Upper lobe of left lung (tissue), 6 donors: ENCODE measurements around the gene CIITA. TPM values are rescaled to one million over a fixed set of nuclear protein-coding genes. Genes with fewer than 3 reads are reported as not detected.
"Not testable (repeated sequence)": the region's sequence is repeated elsewhere in the genome, so short reads cannot be mapped to it uniquely, and the experiment has no call there.

Experiments used
- ATAC-seq, 2 donors: fragments of 200-7000 bp; cut with Tn5 transposase; one replicate each; pipeline ENCODE4 v1.9.1; 2022; ENCODE audit warnings: mild to moderate bottlenecking in 2 of 2, moderate library complexity in 2 of 2; ENCODE audit not compliant: low FRiP score in 2 of 2
- DNase-seq, 2 donors: peaks; one replicate each; pipeline ENCODE4 v3.0.0-alpha.2; 2019 to 2020
- H3K27ac ChIP-seq, 4 donors: fragments of 200-600 bp; sonication (generic); one replicate each; pipeline ENCODE4 v1.5.1; 2016 to 2019
- H3K27me3 ChIP-seq, 4 donors: fragments of 200-600 bp; sonication (generic); one replicate each; pipeline ENCODE4 v1.5.1; 2017 to 2019
- H3K36me3 ChIP-seq, 4 donors: fragments of 200-600 bp; sonication (generic); one replicate each; pipeline ENCODE4 v1.5.1; 2016 to 2019
- H3K4me1 ChIP-seq, 4 donors: fragments of 200-600 bp; sonication (generic); one replicate each; pipeline ENCODE4 v1.5.1; 2018 to 2019
- H3K4me3 ChIP-seq, 4 donors: fragments of 200-600 bp; sonication (generic); one replicate each; pipeline ENCODE4 v1.5.1; 2017 to 2019; ENCODE audit warnings: mild to moderate bottlenecking in 2 of 4, moderate library complexity in 1 of 4
- H3K9me3 ChIP-seq, 4 donors: fragments of 200-600 bp; sonication (generic); one replicate each; pipeline ENCODE4 v1.5.1; 2018 to 2019
- EP300 ChIP-seq, 4 donors: sonication (generic); formaldehyde crosslinking; IDR thresholded peaks; one replicate each; pipeline ENCODE4 v1.5.1; 2017; ENCODE audit warnings: antibody characterized with exemption in 4 of 4, control low read depth in 2 of 4
- POLR2A ChIP-seq, 4 donors: fragments of 450-650 bp; IDR thresholded peaks; one replicate each; pipeline ENCODE4 v1.5.1; 2016 to 2017; ENCODE audit warnings: antibody characterized with exemption in 4 of 4, mild to moderate bottlenecking in 2 of 4
- POLR2AphosphoS5 ChIP-seq, 2 donors: sonication (generic); formaldehyde crosslinking; IDR thresholded peaks; one replicate each; pipeline ENCODE4 v1.5.1; 2017; ENCODE audit warnings: antibody characterized with exemption in 2 of 2
- WGBS, 2 donors: methylation state at CpG; one replicate each; pipeline ENCODE4 v1.1.5; 2017 to 2018; 5-methylcytosine and 5-hydroxymethylcytosine counted together
- total RNA-seq, 6 donors: library from RNA; depleted of rRNA in 4 of 6; stranded (reverse); fragments of >200 nt in 4 of 6; gene quantifications; one replicate each; pipeline versions ENCODE4 v1.1.0 to v1.2.1, GENCODE V29; 2016 to 2021
- TF ChIP-seq, protein P1 (sequence below), 6 experiments: fragments of 450-650 bp in 4 of 6; fragments of 200-600 bp in 2 of 6; sonication (generic) in 2 of 6; IDR thresholded peaks; one replicate each; pipeline ENCODE4 v1.5.1; 2016 to 2019; ENCODE audit warnings: antibody characterized with exemption in 6 of 6
- donor health status: DM: no; HTN: no; CAD: no; lungs with moderate emphysema.
- donor health status: DM: no; HTN: yes; CAD: no; lungs with severe emphysema.

Gene CIITA, protein sequence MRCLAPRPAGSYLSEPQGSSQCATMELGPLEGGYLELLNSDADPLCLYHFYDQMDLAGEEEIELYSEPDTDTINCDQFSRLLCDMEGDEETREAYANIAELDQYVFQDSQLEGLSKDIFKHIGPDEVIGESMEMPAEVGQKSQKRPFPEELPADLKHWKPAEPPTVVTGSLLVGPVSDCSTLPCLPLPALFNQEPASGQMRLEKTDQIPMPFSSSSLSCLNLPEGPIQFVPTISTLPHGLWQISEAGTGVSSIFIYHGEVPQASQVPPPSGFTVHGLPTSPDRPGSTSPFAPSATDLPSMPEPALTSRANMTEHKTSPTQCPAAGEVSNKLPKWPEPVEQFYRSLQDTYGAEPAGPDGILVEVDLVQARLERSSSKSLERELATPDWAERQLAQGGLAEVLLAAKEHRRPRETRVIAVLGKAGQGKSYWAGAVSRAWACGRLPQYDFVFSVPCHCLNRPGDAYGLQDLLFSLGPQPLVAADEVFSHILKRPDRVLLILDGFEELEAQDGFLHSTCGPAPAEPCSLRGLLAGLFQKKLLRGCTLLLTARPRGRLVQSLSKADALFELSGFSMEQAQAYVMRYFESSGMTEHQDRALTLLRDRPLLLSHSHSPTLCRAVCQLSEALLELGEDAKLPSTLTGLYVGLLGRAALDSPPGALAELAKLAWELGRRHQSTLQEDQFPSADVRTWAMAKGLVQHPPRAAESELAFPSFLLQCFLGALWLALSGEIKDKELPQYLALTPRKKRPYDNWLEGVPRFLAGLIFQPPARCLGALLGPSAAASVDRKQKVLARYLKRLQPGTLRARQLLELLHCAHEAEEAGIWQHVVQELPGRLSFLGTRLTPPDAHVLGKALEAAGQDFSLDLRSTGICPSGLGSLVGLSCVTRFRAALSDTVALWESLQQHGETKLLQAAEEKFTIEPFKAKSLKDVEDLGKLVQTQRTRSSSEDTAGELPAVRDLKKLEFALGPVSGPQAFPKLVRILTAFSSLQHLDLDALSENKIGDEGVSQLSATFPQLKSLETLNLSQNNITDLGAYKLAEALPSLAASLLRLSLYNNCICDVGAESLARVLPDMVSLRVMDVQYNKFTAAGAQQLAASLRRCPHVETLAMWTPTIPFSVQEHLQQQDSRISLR
- total RNA-seq, result 100 to 1,000 TPM in 2 of 6 donors, 10 to 100 TPM in 4; 27.2 to 145 (median 83.2) TPM

DNA sequence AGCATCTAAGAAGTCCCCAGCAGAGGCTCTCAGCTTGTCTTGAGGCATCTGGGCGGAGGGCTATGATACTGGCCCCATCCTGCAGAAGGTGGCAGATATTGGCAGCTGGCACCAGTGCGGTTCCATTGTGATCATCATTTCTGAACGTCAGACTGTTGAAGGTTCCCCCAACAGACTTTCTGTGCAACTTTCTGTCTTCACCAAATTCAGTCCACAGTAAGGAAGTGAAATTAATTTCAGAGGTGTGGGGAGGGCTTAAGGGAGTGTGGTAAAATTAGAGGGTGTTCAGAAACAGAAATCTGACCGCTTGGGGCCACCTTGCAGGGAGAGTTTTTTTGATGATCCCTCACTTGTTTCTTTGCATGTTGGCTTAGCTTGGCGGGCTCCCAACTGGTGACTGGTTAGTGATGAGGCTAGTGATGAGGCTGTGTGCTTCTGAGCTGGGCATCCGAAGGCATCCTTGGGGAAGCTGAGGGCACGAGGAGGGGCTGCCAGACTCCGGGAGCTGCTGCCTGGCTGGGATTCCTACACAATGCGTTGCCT is at the start of gene CIITA:
Gene CIITA (plus strand): TSS at position 404 of the 543 bp plus-strand sequence. CDS start 129 bp downstream, at position 533.
- Histone ChIP-seq H3K36me3 (no peaks in the 10 kb centered on the region), H3K27ac (peak within 1 kb of the TSS; percentile 5 to 86 (median 70)), H3K9me3 (no peaks in the 10 kb centered on the region), H3K4me1 (peaks cover 35 to 47% (median 42%) of the 10 kb centered on the region in 4 donors), H3K27me3 (no peaks in the 10 kb centered on the region), H3K4me3 (peak within 1 kb of the TSS in 3 of 4 donors; percentile 21 to 80 (median 60))
- DNase-seq (peak in 1 of 2 donors; percentile 88), ATAC-seq (peak; percentile 56 to 69)
- TF ChIP-seq, protein P1, sequence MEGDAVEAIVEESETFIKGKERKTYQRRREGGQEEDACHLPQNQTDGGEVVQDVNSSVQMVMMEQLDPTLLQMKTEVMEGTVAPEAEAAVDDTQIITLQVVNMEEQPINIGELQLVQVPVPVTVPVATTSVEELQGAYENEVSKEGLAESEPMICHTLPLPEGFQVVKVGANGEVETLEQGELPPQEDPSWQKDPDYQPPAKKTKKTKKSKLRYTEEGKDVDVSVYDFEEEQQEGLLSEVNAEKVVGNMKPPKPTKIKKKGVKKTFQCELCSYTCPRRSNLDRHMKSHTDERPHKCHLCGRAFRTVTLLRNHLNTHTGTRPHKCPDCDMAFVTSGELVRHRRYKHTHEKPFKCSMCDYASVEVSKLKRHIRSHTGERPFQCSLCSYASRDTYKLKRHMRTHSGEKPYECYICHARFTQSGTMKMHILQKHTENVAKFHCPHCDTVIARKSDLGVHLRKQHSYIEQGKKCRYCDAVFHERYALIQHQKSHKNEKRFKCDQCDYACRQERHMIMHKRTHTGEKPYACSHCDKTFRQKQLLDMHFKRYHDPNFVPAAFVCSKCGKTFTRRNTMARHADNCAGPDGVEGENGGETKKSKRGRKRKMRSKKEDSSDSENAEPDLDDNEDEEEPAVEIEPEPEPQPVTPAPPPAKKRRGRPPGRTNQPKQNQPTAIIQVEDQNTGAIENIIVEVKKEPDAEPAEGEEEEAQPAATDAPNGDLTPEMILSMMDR (IDR thresholded peaks at IDR 0.05), result peak in 1 of 6 experiments; percentile 6
- TF ChIP-seq POLR2AphosphoS5 (IDR thresholded peaks at IDR 0.05) (peak; percentile 10 to 21), EP300 (IDR thresholded peaks at IDR 0.05) (no peak), POLR2A (IDR thresholded peaks at IDR 0.05) (peak in 2 of 4 donors; percentile 25 to 70)
- WGBS, 2 donors, result 47 to 60% methylated on average over 9 of the region's 9 CpGs

DNA sequence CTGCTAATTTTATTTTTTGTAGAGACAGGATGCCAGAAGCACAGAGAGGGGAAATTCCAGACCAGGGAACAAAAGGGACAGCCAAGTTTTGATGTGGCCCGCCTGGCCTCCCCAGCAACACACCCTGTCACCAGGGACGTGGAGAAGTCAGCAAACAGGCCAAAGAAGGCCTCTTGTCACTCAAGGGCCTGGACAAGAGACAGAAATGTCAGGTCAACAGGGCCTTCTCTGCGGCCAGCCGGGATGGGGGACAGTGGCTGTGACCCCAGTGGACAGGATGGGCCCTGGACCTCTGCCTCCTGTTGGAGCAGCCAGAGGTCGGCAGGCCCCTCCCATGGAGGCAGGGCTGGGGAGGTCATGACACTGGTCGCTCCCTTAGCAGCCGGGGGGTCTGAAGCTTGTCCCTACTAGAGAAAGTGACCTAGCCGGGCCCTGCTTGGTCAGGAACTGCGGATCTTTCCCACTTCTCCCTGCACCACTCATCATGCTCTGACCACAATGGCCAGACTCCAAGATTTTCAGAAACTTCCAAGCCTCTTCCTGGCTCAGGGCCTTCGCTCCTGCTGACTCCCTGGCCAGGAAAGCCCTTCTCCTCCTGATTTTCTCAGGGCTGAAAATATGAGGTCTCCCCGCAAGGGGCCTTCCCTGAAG is 49.2 kb upstream of the CIITA start:
- H3K4me3 ChIP-seq, result no peak overlapping the region
- H3K27ac ChIP-seq, result peak overlapping the region; percentile 89 to 93 (median 90)
- no peaks in the 10 kb centered on the region for H3K27me3 ChIP-seq
- peak; percentile 65 to 75 for TF ChIP-seq POLR2AphosphoS5 (IDR thresholded peaks at IDR 0.05)
- TF ChIP-seq POLR2A (IDR thresholded peaks at IDR 0.05), result no peak
- TF ChIP-seq, protein P1 (IDR thresholded peaks at IDR 0.05), result no peak
- peak in 2 of 4 donors; percentile 0 to 78 for TF ChIP-seq EP300 (IDR thresholded peaks at IDR 0.05)
- peaks cover 42 to 51% (median 49%) of the 10 kb centered on the region in 4 donors for H3K4me1 ChIP-seq
- no peaks in the 10 kb centered on the region for H3K36me3 ChIP-seq
- ATAC-seq (peak; percentile 70 to 79), DNase-seq (peak; percentile 81 to 82)
- H3K9me3 ChIP-seq, result no peaks in the 10 kb centered on the region
- 15 to 26% methylated on average over 6 to 11 of the region's 11 CpGs for WGBS, 2 donors

DNA sequence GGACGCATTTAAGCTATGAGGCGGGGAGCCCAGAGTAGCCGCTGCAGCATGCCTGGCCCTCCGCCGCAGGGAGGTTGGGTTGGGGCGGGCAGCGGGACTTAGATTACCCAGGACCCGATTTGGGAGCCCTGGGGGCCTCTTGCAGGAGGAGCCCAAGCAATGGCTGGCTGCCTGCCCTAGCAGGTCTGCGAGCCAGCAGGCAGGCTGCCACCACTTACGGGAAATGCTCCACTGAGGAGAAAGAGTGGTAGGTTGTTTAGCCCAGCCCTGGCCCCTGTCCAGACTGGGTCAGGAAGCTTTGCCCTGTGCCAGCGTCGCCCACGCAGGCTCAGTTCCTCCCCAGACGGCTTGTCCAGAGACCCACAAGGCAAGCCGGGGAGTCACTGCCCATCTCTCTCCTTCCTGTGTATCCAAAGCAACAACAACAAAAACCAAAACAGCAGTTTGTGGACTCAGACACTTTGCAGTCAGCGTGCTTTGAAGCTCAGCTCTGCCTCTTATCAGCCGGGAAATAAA is 48.1 kb upstream of the CIITA start:
- 9 to 19% methylated on average over 11 to 16 of the region's 17 CpGs for WGBS, 2 donors
- DNase-seq (peak; percentile 93 to 94), ATAC-seq (peak; percentile 89 to 92)
- Histone ChIP-seq H3K4me1 (peaks cover 41 to 51% (median 49%) of the 10 kb centered on the region in 4 donors), H3K27ac (peak overlapping the region; percentile 89 to 93 (median 90)), H3K9me3 (no peaks in the 10 kb centered on the region), H3K4me3 (peak overlapping the region in 1 of 4 donors; percentile 1), H3K36me3 (no peaks in the 10 kb centered on the region), H3K27me3 (no peaks in the 10 kb centered on the region)
- TF ChIP-seq, protein P1 (IDR thresholded peaks at IDR 0.05), result no peak
- TF ChIP-seq POLR2AphosphoS5 (IDR thresholded peaks at IDR 0.05), result peak; percentile 94 to 99
- peak in 3 of 4 donors; percentile 70 to 99 (median 96) for TF ChIP-seq EP300 (IDR thresholded peaks at IDR 0.05)
- peak in 2 of 4 donors; percentile 24 to 67 for TF ChIP-seq POLR2A (IDR thresholded peaks at IDR 0.05)

DNA sequence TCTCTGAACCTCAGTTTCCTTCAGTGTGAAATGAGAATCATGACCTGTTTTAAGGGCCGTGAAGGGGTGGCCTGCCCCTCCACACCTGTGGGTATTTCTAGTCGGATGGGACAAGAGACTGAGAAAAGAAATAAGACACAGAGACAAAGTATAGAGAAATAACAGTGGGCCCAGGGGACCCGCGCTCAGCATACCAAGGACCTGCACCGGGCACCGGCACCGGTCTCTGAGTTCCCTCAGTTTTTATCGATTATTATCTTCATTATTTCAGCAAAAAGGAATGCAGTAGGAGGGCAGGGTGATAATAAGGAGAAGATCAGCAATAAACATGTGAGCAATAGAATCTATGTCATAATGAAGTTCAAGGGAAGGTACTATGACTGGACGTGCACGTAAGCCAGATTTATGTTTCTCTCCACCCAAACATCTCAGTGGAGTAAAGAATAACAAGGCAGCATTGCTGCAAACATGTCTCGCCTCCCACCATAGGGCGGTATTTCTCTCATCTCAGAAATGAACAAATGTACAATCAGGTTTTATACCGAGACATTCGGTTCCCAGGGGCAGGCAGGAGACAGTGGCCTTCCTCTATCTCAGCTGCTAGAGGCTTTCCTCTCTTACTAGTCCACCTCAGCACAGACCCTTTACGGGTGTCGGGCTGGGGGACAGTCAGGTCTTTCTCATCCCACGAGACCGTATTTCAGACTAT is 47.5 kb upstream of the CIITA start:
- WGBS, 2 donors, result 44 to 45% methylated on average over 18 of the region's 18 CpGs
- not testable (repeated sequence) for H3K4me3 ChIP-seq, ATAC-seq, H3K27me3 ChIP-seq, H3K9me3 ChIP-seq, DNase-seq, H3K36me3 ChIP-seq
- Histone ChIP-seq H3K27ac (peak overlapping the region; percentile 89 to 93 (median 90)), H3K4me1 (peaks cover 38 to 47% (median 43%) of the 10 kb centered on the region in 4 donors)

DNA sequence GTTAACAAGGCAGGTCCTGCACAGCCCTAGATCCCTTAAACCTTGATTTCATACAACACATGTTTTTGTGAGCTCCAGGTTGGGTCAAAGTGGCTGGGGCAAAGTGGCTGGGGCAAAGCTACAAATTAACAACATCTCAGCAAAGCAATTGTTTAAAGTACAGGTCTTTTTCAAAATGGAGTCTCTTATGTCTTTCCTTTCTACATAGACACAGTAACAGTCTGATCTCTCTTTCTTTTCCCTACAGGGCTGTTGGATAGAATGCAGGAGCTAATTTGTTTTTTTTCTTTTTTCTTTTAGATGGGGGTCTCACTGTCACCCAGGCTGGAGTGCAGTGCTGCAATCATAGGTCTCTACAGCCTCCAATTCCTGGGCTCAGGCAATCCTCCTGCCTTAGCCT is 46.8 kb upstream of the CIITA start:
- H3K4me1 ChIP-seq, result peaks cover 38 to 47% (median 41%) of the 10 kb centered on the region in 4 donors
- not testable (repeated sequence) for H3K9me3 ChIP-seq, ATAC-seq, H3K27me3 ChIP-seq, DNase-seq, H3K4me3 ChIP-seq, H3K36me3 ChIP-seq
- peak overlapping the region in 3 of 4 donors; percentile 89 to 92 (median 89) for H3K27ac ChIP-seq
